ENCODE results near the gene USF2. TPM values are rescaled to one million over a fixed set of nuclear protein-coding genes. Genes with fewer than 3 reads are reported as not detected.

Gene USF2
- polyA plus RNA-seq, 1 of the 3 experiments (the other 2 are of a cell fraction), result 102 TPM

DNA sequence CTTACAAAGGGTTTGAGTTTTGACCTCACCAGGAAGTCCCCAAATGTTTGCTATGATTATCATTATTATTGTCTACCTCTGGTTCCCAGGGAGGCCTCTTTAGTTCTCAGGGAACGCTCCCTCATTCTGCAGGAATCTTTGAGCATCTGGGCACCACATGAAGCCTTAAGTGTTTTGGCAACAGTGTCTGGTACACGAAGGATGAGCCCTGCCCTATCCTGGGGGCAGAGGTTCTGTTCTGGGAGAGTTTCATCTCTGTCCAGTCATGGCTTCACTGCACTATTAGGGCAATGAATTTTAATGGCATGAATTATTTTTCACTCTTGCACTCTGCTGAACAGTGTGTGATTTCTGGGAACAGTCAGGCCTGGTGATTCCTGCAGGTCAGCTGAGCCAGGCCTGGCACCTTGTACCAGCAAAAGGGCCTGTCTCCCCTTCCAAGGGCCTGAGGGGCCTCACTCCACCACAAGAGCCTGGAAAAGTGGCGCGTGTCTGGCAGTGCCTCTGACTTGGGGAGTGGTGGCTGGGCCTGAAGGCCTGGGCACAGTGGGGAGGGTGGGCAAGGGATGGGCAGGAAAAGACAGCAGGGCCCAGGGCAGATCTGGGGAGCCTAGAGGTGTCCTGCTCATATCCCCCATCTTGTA, 44.8 kb upstream of the USF2 start:
- H3K9me2 ChIP-seq, result no peaks in the 10 kb centered on the region
- no peaks in the 10 kb centered on the region for H3F3A ChIP-seq (replicated peaks; ENCODE audit: insufficient read depth)
- H3K27me3 ChIP-seq (ENCODE audit: insufficient read depth), result no peaks in the 10 kb centered on the region; the same call in 1 of the 2 replicates
- no peak overlapping the region for H3K4me3 ChIP-seq (ENCODE audit: low read depth in 2 of 2, low read length in 1 of 2)
- no peak overlapping the region for H3K4me2 ChIP-seq
- H3K9me3 ChIP-seq, result no peaks in the 10 kb centered on the region
- ChIA-PET POLR2A (no interaction called here), CTCF (no interaction called here)
- H2AFZ ChIP-seq (ENCODE audit: low read depth), result no peak overlapping the region
- H3K79me2 ChIP-seq (ENCODE audit: insufficient read depth), result no peaks in the 10 kb centered on the region
- no peak overlapping the region for H3K27ac ChIP-seq (ENCODE audit: low read depth in 2 of 2, low read length in 1 of 2)
- H3K4me1 ChIP-seq (ENCODE audit: control insufficient read depth in 1 of 2, insufficient read depth in 2 of 2, low read depth in 1 of 2, low read length in 1 of 2), result peaks cover 0 to 5% of the 10 kb centered on the region in 2 experiments; a peak in 1 of 4 replicates
- no peak overlapping the region for H3K9ac ChIP-seq
- no peaks in the 10 kb centered on the region for H4K20me1 ChIP-seq (ENCODE audit: insufficient read depth)
- DNase-seq, result no peak
- 51% methylated on average over 4 of the region's 4 CpGs for WGBS (ENCODE audit: low lambda C conversion rate)
- H3K36me3 ChIP-seq (replicated peaks in 1 of 2; ENCODE audit: control insufficient read depth in 1 of 2, insufficient read depth in 2 of 2, low read length in 1 of 2), result no peaks in the 10 kb centered on the region
- TF ChIP-seq ELF1 (IDR thresholded peaks at IDR 0.05), result no peak
- TF ChIP-seq TCF12 (IDR thresholded peaks at IDR 0.05), result no peak
- no peak for TF ChIP-seq MAX (IDR thresholded peaks at IDR 0.05; ENCODE audit: low read depth)
- TF ChIP-seq GABPA (IDR thresholded peaks at IDR 0.05; ENCODE audit: low read depth), result no peak
- TF ChIP-seq, protein P1, sequence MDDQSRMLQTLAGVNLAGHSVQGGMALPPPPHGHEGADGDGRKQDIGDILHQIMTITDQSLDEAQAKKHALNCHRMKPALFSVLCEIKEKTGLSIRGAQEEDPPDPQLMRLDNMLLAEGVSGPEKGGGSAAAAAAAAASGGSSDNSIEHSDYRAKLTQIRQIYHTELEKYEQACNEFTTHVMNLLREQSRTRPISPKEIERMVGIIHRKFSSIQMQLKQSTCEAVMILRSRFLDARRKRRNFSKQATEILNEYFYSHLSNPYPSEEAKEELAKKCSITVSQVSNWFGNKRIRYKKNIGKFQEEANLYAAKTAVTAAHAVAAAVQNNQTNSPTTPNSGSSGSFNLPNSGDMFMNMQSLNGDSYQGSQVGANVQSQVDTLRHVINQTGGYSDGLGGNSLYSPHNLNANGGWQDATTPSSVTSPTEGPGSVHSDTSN (IDR thresholded peaks at IDR 0.05), result no peak

DNA sequence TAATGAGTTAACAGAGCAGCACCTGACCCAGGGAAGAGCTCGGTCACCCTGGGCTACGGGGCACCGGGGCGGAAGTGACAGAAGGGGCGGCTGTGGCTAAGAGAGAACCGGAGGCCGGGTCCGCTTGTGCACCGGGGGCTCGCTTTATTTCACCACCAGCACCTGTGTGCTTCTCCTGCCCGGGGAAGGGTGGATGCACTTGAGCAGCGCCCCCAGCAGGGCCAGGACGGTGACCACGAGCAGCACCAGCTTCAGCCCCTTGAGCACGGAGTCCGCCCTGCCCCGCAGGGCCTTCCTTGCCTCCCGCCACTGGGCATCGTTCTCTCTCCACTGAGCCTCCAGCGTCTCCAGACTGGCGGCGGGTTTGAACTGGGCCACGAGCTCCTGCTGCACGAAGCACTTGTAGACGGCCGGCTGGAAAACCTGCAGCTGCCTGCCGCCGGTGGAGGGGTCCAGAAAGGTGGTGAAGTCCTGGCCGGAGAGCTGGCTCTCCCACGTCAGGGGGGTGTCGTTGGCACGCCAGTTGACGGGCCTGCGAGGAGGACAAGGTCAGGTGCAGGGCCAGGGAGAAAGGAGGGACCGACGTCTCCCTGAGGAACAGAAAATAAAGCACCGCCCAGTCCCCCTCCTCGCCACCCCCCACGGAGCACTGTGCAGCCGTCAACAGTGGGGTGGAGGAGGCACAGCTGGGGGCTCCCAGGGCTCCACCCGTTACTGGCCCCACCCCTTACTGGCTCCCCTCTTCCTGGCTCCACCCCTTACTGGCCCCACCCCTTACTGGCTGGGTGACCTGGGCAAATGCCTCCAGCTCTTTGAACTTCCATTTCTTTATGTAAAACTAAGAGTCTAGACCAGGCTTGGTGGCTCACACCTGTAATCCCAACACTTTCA, 43.8 kb upstream of the USF2 start:
- H3K4me3 ChIP-seq (ENCODE audit: low read depth in 2 of 2, low read length in 1 of 2), result no peak overlapping the region
- no peak for DNase-seq
- no peaks in the 10 kb centered on the region for H3K9me3 ChIP-seq
- no peak overlapping the region for H3K4me2 ChIP-seq
- no peaks in the 10 kb centered on the region for H3K9me2 ChIP-seq
- ChIA-PET CTCF (no interaction called here), POLR2A (no interaction called here)
- H3K36me3 ChIP-seq (replicated peaks in 1 of 2; ENCODE audit: control insufficient read depth in 1 of 2, insufficient read depth in 2 of 2, low read length in 1 of 2), result no peaks in the 10 kb centered on the region
- H3K79me2 ChIP-seq (ENCODE audit: insufficient read depth), result no peaks in the 10 kb centered on the region
- H3K27me3 ChIP-seq (ENCODE audit: insufficient read depth), result no peaks in the 10 kb centered on the region; the same call in 1 of the 2 replicates
- H3K9ac ChIP-seq, result no peak overlapping the region
- H4K20me1 ChIP-seq (ENCODE audit: insufficient read depth), result no peaks in the 10 kb centered on the region
- TF ChIP-seq FOSL2 (IDR thresholded peaks at IDR 0.05; ENCODE audit: borderline replicate concordance, low read depth) (no peak), TAF1 (IDR thresholded peaks at IDR 0.05; ENCODE audit: borderline replicate concordance, low read depth, low read length) (no peak), MEF2A (IDR thresholded peaks at IDR 0.05; ENCODE audit: borderline replicate concordance, low read depth) (no peak), SIN3A (IDR thresholded peaks at IDR 0.05; ENCODE audit: borderline replicate concordance, low read depth, low read length) (no peak)
- peaks cover 0 to 5% of the 10 kb centered on the region in 2 experiments; a peak in 1 of 4 replicates for H3K4me1 ChIP-seq (ENCODE audit: control insufficient read depth in 1 of 2, insufficient read depth in 2 of 2, low read depth in 1 of 2, low read length in 1 of 2)
- 69% methylated on average over 32 of the region's 41 CpGs for WGBS (ENCODE audit: low lambda C conversion rate)
- H3F3A ChIP-seq (replicated peaks; ENCODE audit: insufficient read depth), result no peaks in the 10 kb centered on the region
- H2AFZ ChIP-seq (ENCODE audit: low read depth), result no peak overlapping the region
- H3K27ac ChIP-seq (ENCODE audit: low read depth in 2 of 2, low read length in 1 of 2), result no peak overlapping the region
